Measurements from ENCODE around the gene PEX7.

GRCh38 chr6:136927292-136927691 is 104.9 kb downstream of the PEX7 start:
- peak in 1 of 2 donors; percentile 26 for TF ChIP-seq CTCF (conservative IDR thresholded peaks at IDR 0.05 in 1 of 2, IDR thresholded peaks at IDR 0.05 in 1 of 2; ENCODE audit: extremely low read depth in 1 of 2, insufficient read depth in 1 of 2, low read depth in 1 of 2, low read length in 2 of 2)
- no peak for TF ChIP-seq EZH2 (IDR thresholded peaks at IDR 0.05; ENCODE audit: borderline replicate concordance, low read length)

Data from mammary epithelial cell (primary cell).